ENCODE results near the gene RAB27B.

RAB27B gene, protein sequence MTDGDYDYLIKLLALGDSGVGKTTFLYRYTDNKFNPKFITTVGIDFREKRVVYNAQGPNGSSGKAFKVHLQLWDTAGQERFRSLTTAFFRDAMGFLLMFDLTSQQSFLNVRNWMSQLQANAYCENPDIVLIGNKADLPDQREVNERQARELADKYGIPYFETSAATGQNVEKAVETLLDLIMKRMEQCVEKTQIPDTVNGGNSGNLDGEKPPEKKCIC

DNA sequence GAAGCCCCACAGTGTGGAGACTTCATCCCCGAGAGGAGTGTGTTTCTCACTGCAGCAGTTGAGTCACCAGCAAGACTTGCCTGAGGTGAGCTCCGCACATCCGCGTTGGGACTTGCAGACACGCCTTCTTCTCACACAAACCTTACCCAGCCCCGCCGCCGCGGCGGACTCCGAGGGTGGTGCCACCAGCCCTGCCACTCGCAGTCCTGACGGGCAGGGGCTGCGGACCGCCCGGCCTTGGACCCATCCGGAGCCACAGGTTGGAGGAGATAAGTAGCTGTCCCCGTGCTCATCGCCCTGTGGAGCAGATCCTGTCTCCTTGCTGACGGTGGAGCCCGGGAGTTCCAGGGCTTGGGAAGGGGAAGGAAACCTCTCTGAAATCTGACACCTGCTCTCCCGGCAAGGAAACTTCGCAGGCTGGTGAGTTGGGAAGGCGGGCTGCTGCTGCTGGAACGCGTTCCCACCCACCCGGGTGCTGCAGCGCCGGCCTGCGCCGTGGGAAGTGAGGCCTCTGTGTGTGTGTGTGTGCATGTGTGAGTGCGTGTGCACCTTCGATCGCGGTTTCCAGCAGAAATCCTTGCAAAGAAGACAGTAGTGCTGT, at the start of gene RAB27B:
Gene RAB27B (plus strand): TSS at position 197 of the 601 bp plus-strand sequence. CDS start 49,109 bp downstream, outside the sequence.
- no peaks in the 10 kb centered on the region for H3K79me2 ChIP-seq
- H3K9me3 ChIP-seq (ENCODE audit: control insufficient read depth, low read length), result no peaks in the 10 kb centered on the region
- peak within 1 kb of the TSS; percentile 59 for H3K4me3 ChIP-seq (ENCODE audit: low read depth, low read length)
- peak within 1 kb of the TSS; percentile 84 for H2AFZ ChIP-seq
- H3K4me1 ChIP-seq, result no peaks in the 10 kb centered on the region
- H3K27me3 ChIP-seq (ENCODE audit: control insufficient read depth, insufficient read depth, low read length), result no peaks in the 10 kb centered on the region
- H3K9ac ChIP-seq, result no peak within 1 kb of the TSS
- H3K27ac ChIP-seq, result peak within 1 kb of the TSS; percentile 52
- no peaks in the 10 kb centered on the region for H3K36me3 ChIP-seq (ENCODE audit: control insufficient read depth, insufficient read depth, low read length)
- peak within 1 kb of the TSS; percentile 90 for H3K4me2 ChIP-seq (ENCODE audit: low read length)
- TF ChIP-seq CTCF (IDR thresholded peaks at IDR 0.05), result no peak

DNA sequence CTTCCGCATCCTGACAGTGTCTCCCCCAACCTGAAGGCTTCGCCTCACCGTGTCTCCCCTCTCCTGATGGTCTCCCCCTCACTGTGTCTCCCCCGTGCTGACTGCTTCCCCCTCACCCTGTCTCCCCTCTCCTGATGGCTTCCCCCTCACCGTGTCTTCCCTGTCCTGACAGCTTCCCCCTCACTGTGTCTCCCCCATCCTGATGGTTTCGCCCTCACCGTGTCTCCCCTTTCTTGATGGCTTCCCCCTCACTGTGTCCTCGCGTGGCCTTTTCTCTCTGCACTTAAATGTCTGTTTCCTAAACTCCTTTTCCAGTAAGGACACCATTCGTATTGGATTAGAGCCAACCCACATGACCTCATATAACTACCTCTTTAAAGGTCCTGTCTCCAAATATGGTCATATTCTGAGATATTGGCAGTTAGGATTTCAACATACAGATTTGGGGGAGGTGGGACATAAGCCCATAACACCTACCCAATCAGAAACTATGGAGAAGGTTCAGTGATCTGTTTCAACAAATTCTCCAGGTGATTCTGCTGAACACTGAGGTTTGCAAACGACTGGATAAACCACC, 47.9 kb upstream of the RAB27B start:
- no peak for TF ChIP-seq CTCF (IDR thresholded peaks at IDR 0.05)
- Histone ChIP-seq H2AFZ (no peak overlapping the region), H3K4me1 (no peaks in the 10 kb centered on the region), H3K9me3 (ENCODE audit: control insufficient read depth, low read length) (no peaks in the 10 kb centered on the region), H3K27ac (no peak overlapping the region), H3K27me3 (ENCODE audit: control insufficient read depth, insufficient read depth, low read length) (no peaks in the 10 kb centered on the region), H3K4me2 (ENCODE audit: low read length) (no peak overlapping the region), H3K9ac (no peak overlapping the region), H3K79me2 (no peaks in the 10 kb centered on the region), H3K4me3 (ENCODE audit: low read depth, low read length) (no peak overlapping the region), H3K36me3 (ENCODE audit: control insufficient read depth, insufficient read depth, low read length) (no peaks in the 10 kb centered on the region)

GRCh38 chr18:54780970-54781369, 47.3 kb upstream of the RAB27B start:
- no peaks in the 10 kb centered on the region for H3K27me3 ChIP-seq (ENCODE audit: control insufficient read depth, insufficient read depth, low read length)
- no peak overlapping the region for H3K4me3 ChIP-seq (ENCODE audit: low read depth, low read length)
- H3K9me3 ChIP-seq (ENCODE audit: control insufficient read depth, low read length), result no peaks in the 10 kb centered on the region
- TF ChIP-seq CTCF (IDR thresholded peaks at IDR 0.05), result no peak
- no peak overlapping the region for H3K27ac ChIP-seq
- no peak overlapping the region for H3K9ac ChIP-seq
- no peak overlapping the region for H3K4me2 ChIP-seq (ENCODE audit: low read length)
- H3K36me3 ChIP-seq (ENCODE audit: control insufficient read depth, insufficient read depth, low read length), result no peaks in the 10 kb centered on the region
- H3K4me1 ChIP-seq, result no peaks in the 10 kb centered on the region
- no peaks in the 10 kb centered on the region for H3K79me2 ChIP-seq
- no peak overlapping the region for H2AFZ ChIP-seq

DNA sequence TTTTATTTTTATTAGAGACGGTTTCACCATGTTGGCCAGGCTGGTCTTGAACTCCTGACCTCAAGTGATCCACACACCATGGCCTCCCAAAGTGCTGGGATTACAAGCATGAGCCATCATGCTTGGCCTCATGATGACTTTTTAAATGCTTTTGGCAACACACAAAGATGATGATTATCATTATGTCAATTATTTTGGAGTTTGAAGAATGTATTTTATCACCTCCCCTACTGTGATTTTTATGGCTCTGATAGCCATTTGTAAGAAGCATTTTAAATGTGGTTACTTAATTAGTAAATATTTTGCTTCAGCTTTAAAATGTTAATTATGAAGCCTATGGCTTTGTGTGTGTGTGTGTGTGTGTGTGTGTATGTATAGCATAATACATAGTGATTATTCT, 45.1 kb upstream of the RAB27B start:
- H2AFZ ChIP-seq, result no peak overlapping the region
- H3K27me3 ChIP-seq (ENCODE audit: control insufficient read depth, insufficient read depth, low read length), result no peaks in the 10 kb centered on the region
- H3K36me3 ChIP-seq (ENCODE audit: control insufficient read depth, insufficient read depth, low read length), result no peaks in the 10 kb centered on the region
- H3K4me1 ChIP-seq, result no peaks in the 10 kb centered on the region
- no peak overlapping the region for H3K27ac ChIP-seq
- no peak for TF ChIP-seq CTCF (IDR thresholded peaks at IDR 0.05)
- H3K4me3 ChIP-seq (ENCODE audit: low read depth, low read length), result no peak overlapping the region
- no peaks in the 10 kb centered on the region for H3K79me2 ChIP-seq
- H3K9ac ChIP-seq, result no peak overlapping the region
- H3K9me3 ChIP-seq (ENCODE audit: control insufficient read depth, low read length), result no peaks in the 10 kb centered on the region
- no peak overlapping the region for H3K4me2 ChIP-seq (ENCODE audit: low read length)
